Measurements from ENCODE around the gene AMOTL1. TPM values are rescaled to one million over a fixed set of nuclear protein-coding genes. Genes with fewer than 3 reads are reported as not detected.

The AMOTL1 gene
- total RNA-seq, 1 donor from 2014 or later, result 22.6 TPM

DNA sequence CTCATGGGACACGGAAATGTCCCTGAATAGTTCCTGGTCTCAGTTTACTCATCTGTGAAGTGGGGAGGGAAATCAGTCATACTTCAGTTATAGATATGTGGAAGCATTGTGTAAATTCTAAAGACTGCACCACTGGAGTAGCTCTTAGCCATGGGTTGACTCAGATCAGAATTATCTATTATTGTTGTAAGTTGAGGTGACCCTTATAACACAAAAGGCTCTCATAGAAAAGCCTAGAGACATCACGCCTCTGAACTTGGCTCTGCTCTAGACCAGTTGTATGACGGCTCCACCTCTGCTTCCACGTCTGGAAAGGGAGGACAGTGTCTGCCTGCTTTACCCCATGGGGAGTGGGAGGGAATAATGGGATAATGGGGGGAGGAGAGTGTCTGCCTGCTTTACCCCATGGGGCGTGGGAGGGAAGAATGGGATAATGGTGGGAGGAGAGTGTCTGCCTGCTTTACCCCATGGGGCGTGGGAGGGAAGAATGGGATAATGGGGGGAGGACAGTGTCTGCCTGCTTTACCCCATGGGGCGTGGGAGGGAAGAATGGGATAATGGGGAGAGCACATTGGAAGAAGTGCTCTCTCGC lies 98.2 kb downstream of the AMOTL1 start:
- Histone ChIP-seq H3F3A (ENCODE audit: low read depth) (no peaks in the 10 kb centered on the region), H3K4me2 (no peak overlapping the region), H3K27ac (no peak overlapping the region), H3K9me3 (ENCODE audit: low read depth) (no peaks in the 10 kb centered on the region), H4K20me1 (ENCODE audit: low read depth) (peaks cover 22% of the 10 kb centered on the region), H3K79me2 (ENCODE audit: low read depth) (no peaks in the 10 kb centered on the region), H3K9ac (no peak overlapping the region), H2AFZ (replicated peaks) (no peak overlapping the region), H3K36me3 (peaks cover 5% of the 10 kb centered on the region), H3K4me3 (no peak overlapping the region), H3K4me1 (peaks cover 12% of the 10 kb centered on the region), H3K27me3 (no peaks in the 10 kb centered on the region)
- no peak for TF ChIP-seq CTCF (IDR thresholded peaks at IDR 0.05)
- no peak for TF ChIP-seq EZH2 (IDR thresholded peaks at IDR 0.05)
- no peak for TF ChIP-seq EZH2phosphoT487 (IDR thresholded peaks at IDR 0.05)
- Mint-ChIP-seq H3K27ac (peak overlapping the region; percentile 95), H3K27me3 (ENCODE audit: insufficient read depth, low read depth) (peaks cover 2% of the 10 kb centered on the region), H3K36me3 (peaks cover 44% of the 10 kb centered on the region), H3K4me1 (peaks cover 29% of the 10 kb centered on the region), H3K9me3 (no peaks in the 10 kb centered on the region), H3K4me3 (no peak overlapping the region)
- peak; percentile 8 for DNase-seq (ENCODE audit: low spot score)

DNA sequence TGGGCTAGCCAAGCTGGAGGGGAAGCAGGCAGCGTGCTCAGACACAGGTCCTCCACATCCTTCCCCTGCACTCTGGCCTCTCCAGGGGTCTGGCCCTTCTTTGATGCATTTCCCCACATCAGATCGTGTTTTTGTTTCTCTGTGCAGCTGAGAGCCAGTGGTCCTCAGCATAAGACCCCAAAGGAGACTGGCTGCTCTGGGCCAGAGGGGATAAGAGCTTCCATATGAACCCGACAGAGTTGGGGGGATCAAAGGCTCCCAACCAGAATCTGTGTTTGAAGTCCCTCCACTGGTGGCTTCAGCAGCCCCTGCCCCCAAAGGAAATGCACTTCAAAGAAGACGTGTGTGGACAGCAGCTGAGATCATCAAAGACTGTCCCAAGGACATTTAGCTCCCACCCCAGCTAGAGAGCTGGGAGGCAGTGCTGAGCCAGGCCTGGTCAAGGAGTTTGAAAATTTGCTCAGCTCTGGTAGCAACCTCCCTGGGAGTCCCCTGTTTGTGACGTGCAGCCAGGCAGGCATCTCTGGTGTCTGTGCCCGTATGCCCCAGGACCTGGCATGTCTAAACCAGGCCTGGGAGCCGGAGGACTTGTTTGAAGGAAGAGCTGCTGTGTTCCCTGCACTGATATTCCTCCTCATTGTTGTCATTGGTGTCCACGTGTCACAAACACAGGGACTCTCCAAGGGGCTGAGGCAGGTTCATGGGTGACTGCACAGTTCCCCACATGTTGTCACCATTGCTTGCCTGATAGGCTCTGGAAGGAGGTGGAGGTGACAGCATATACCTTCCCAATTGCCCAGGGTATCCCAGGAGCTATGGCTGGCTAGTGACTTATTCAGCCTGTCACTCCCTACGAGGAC lies 99.0 kb downstream of the AMOTL1 start:
- Histone ChIP-seq H3K4me3 (no peak overlapping the region), H3K9me3 (ENCODE audit: low read depth) (no peaks in the 10 kb centered on the region), H3F3A (ENCODE audit: low read depth) (no peaks in the 10 kb centered on the region), H3K27me3 (no peaks in the 10 kb centered on the region), H3K9ac (no peak overlapping the region), H3K79me2 (ENCODE audit: low read depth) (no peaks in the 10 kb centered on the region), H4K20me1 (ENCODE audit: low read depth) (peaks cover 22% of the 10 kb centered on the region), H3K4me2 (no peak overlapping the region), H3K36me3 (peaks cover 5% of the 10 kb centered on the region), H2AFZ (replicated peaks) (no peak overlapping the region), H3K27ac (no peak overlapping the region), H3K4me1 (peaks cover 12% of the 10 kb centered on the region)
- peaks cover 2% of the 10 kb centered on the region for H3K27me3 Mint-ChIP-seq (ENCODE audit: insufficient read depth, low read depth)
- no peaks in the 10 kb centered on the region for H3K9me3 Mint-ChIP-seq
- peaks cover 45% of the 10 kb centered on the region for H3K36me3 Mint-ChIP-seq
- no peak for TF ChIP-seq EZH2phosphoT487 (IDR thresholded peaks at IDR 0.05)
- TF ChIP-seq EZH2 (IDR thresholded peaks at IDR 0.05), result no peak
- no peak for TF ChIP-seq CTCF (IDR thresholded peaks at IDR 0.05)
- peaks cover 29% of the 10 kb centered on the region for H3K4me1 Mint-ChIP-seq
- DNase-seq (ENCODE audit: low spot score), result no peak
- peak overlapping the region; percentile 81 for H3K27ac Mint-ChIP-seq
- no peak overlapping the region for H3K4me3 Mint-ChIP-seq

- TF ChIP-seq EZH2phosphoT487 (IDR thresholded peaks at IDR 0.05), result no peak
- no peak for TF ChIP-seq EZH2 (IDR thresholded peaks at IDR 0.05)
- TF ChIP-seq CTCF (IDR thresholded peaks at IDR 0.05), result no peak
- no peaks in the 10 kb centered on the region for H3K9me3 Mint-ChIP-seq
- Histone ChIP-seq H3F3A (ENCODE audit: low read depth) (no peaks in the 10 kb centered on the region), H3K4me1 (peaks cover 12% of the 10 kb centered on the region), H3K27ac (no peak overlapping the region), H3K79me2 (ENCODE audit: low read depth) (no peaks in the 10 kb centered on the region), H3K4me2 (no peak overlapping the region), H4K20me1 (ENCODE audit: low read depth) (peaks cover 21% of the 10 kb centered on the region), H3K4me3 (no peak overlapping the region), H3K9me3 (ENCODE audit: low read depth) (no peaks in the 10 kb centered on the region), H3K27me3 (no peaks in the 10 kb centered on the region), H2AFZ (replicated peaks) (no peak overlapping the region), H3K9ac (no peak overlapping the region), H3K36me3 (peaks cover 5% of the 10 kb centered on the region)
- peaks cover 52% of the 10 kb centered on the region for H3K36me3 Mint-ChIP-seq
- DNase-seq (ENCODE audit: low spot score), result no peak
- peaks cover 2% of the 10 kb centered on the region for H3K27me3 Mint-ChIP-seq (ENCODE audit: insufficient read depth, low read depth)
- H3K27ac Mint-ChIP-seq, result no peak overlapping the region
- no peak overlapping the region for H3K4me3 Mint-ChIP-seq
- peaks cover 29% of the 10 kb centered on the region for H3K4me1 Mint-ChIP-seq
Observed at GRCh38 chr11:94868468-94868867, 100.3 kb downstream of the AMOTL1 start.
